ENCODE data around the gene LRRC61.
"Not testable (repeated sequence)": the region's sequence is repeated elsewhere in the genome, so short reads cannot be mapped to it uniquely, and the experiment has no call there.

The LRRC61 gene

DNA sequence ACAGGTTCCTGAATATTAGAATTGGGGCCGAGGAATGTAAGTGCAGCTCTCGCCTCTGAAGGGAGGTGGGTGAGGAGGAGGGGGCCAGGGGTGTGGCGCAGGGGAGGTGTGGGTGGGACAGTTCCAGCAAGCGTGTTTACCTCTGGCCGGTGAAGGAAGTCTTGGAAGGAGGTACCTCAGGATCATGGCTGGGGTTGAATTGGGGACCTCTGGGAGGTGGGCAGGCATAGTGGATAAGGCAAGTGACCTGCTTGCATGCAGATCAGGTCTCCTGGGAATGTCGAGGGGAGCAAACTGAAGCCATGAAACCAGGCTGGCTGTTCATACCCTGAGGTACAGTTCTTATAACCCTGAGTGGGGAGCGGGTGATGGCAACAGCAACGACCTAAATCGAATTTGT lies 57.9 kb downstream of the LRRC61 start:
- H3K27me3 ChIP-seq: no peaks in the 10 kb centered on the region
- H3K9me3 ChIP-seq: no peaks in the 10 kb centered on the region
- H3K27ac ChIP-seq: no peak overlapping the region
- TF ChIP-seq Cebpa-rat (IDR thresholded peaks at IDR 0.05): no peak
- H3K4me2 ChIP-seq: peak overlapping the region; percentile 92
- H3K4me3 ChIP-seq: no peak overlapping the region
- H4K20me1 ChIP-seq: peaks cover 54% of the 10 kb centered on the region
- H3K9ac ChIP-seq: no peak overlapping the region
- H3K4me1 ChIP-seq: peaks cover 73% of the 10 kb centered on the region
- peaks cover 22% of the 10 kb centered on the region for H3K36me3 ChIP-seq

- no peak overlapping the region for H3K4me2 ChIP-seq
Observed at GRCh38 chr7:150381785-150382122, 58.6 kb downstream of the LRRC61 start.

DNA sequence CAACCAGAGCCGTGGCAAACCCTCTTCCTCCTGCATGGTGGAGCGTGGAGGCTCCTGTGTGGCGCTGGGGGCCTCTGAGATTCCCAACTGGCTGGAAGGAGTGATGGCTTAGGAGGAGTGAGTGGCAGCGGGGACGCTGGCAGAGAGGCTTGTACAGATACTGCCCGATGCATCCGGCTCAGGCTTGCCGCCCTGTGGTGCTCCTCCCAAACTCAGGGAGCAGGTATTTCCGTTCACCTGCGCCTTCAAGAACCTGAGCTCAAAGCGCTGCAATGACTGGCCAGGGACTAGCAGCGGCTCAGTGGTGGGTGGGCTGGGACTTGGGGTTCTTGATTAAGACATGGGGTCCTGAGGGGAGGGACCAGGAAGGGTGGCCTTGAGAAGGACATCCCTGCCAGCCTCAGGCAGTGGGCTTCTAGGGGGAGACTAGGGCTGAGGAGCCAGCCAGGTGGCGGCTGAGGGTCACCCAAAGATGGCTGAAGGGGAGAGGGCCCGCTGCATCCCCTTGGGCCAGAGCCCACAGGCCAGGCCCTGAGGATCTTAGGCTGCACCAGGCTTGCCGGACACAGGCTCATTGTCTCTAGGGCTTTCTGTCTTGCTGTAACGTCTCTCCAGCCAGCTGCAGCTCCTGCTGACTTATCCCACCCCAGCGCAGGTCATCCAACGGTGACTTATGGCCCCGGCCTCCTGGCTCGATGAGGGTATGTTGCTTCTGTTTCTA lies 59.1 kb downstream of the LRRC61 start:
- H3K9ac ChIP-seq: no peak overlapping the region
- H3K4me2 ChIP-seq: peak overlapping the region; percentile 26
- no peak overlapping the region for H3K4me3 ChIP-seq
- H3K36me3 ChIP-seq: peaks cover 32% of the 10 kb centered on the region
- H4K20me1 ChIP-seq: peaks cover 42% of the 10 kb centered on the region
- no peaks in the 10 kb centered on the region for H3K27me3 ChIP-seq
- no peak for TF ChIP-seq Cebpa-rat (IDR thresholded peaks at IDR 0.05)
- H3K4me1 ChIP-seq: peaks cover 61% of the 10 kb centered on the region
- H3K27ac ChIP-seq: peak overlapping the region; percentile 38
- H3K9me3 ChIP-seq: no peaks in the 10 kb centered on the region

More at GRCh38 chr7:150381785-150382122, 58.6 kb downstream of the LRRC61 start:
- Histone ChIP-seq H3K27me3 (no peaks in the 10 kb centered on the region), H4K20me1 (peaks cover 47% of the 10 kb centered on the region), H3K9me3 (no peaks in the 10 kb centered on the region), H3K27ac (no peak overlapping the region), H3K4me3 (no peak overlapping the region), H3K36me3 (peaks cover 27% of the 10 kb centered on the region), H3K4me1 (peaks cover 67% of the 10 kb centered on the region), H3K9ac (no peak overlapping the region)
- TF ChIP-seq Cebpa-rat (IDR thresholded peaks at IDR 0.05): no peak

DNA sequence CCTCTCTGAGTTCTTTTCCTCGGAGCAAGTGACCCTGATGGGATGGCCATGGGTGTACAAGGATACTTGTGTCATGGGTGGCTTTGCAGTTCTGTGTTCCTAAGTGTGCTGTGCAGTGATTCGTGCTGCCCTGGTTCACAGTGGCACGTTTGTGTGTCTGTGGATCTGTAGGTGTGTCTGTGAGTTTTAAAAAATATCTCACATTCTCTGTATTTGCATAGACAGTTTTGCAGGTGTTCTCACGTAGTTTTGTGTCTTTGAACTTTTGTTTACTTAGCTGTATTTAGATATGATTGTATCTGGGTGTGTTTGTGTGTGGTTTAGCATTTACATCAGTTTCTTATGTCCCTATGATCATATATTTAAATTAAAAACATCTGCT lies 59.7 kb downstream of the LRRC61 start:
- peak overlapping the region; percentile 26 for H3K4me2 ChIP-seq

DNA sequence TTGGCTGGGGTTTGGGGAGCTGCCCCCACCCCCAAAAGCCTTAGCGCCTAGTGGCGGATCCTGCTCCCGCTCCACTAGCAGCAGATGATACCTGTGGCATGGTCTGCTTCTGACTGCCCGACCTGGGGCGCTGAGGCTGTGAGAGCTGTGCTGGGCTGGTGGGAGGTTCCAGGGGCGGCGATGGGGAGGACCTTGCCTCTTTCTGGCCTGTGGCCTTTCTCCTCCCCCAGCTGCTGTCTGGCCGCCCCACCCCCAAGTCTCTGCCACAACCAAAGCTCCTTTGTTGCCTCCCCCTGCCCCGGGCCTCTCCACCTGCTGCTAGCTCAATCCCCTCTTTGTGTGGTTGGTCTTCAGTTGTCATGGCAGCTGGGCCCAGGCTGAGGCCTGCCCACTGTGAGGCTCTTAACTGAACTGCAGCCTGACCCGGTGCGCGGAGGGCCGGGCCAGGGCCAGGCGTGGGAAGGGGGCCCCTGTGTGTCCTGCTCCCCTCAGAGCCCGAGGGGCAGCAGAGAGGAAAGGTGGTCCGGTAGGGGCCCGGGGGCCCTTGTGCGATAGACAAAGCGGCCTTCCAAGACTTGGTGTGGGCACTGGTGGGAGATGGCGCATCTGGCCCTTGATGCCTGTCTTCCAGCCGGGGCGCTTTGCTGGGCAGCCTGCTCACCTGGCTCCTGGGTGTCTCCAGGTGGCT lies 60.7 kb downstream of the LRRC61 start:
- H3K4me3 ChIP-seq: no peak overlapping the region
- peak overlapping the region; percentile 44 for H3K4me2 ChIP-seq
- no peak overlapping the region for H3K9ac ChIP-seq
- peak overlapping the region; percentile 51 for H3K27ac ChIP-seq
- peaks cover 37% of the 10 kb centered on the region for H4K20me1 ChIP-seq
- peaks cover 45% of the 10 kb centered on the region for H3K36me3 ChIP-seq
- H3K9me3 ChIP-seq: no peaks in the 10 kb centered on the region
- TF ChIP-seq Cebpa-rat (IDR thresholded peaks at IDR 0.05): no peak
- peaks cover 48% of the 10 kb centered on the region for H3K4me1 ChIP-seq
- H3K27me3 ChIP-seq: no peaks in the 10 kb centered on the region

More for the DNA sequence above, 59.7 kb downstream of the LRRC61 start:
- no peak for TF ChIP-seq Cebpa-rat (IDR thresholded peaks at IDR 0.05)
- Histone ChIP-seq H3K4me3 (no peak overlapping the region), H3K4me1 (peaks cover 56% of the 10 kb centered on the region), H3K36me3 (peaks cover 34% of the 10 kb centered on the region), H3K27me3 (no peaks in the 10 kb centered on the region), H3K9me3 (no peaks in the 10 kb centered on the region), H3K27ac (0 out of 2 replicates have a peak overlapping the region, but pooled peaks have one; percentile 38), H4K20me1 (peaks cover 37% of the 10 kb centered on the region), H3K9ac (no peak overlapping the region)

DNA sequence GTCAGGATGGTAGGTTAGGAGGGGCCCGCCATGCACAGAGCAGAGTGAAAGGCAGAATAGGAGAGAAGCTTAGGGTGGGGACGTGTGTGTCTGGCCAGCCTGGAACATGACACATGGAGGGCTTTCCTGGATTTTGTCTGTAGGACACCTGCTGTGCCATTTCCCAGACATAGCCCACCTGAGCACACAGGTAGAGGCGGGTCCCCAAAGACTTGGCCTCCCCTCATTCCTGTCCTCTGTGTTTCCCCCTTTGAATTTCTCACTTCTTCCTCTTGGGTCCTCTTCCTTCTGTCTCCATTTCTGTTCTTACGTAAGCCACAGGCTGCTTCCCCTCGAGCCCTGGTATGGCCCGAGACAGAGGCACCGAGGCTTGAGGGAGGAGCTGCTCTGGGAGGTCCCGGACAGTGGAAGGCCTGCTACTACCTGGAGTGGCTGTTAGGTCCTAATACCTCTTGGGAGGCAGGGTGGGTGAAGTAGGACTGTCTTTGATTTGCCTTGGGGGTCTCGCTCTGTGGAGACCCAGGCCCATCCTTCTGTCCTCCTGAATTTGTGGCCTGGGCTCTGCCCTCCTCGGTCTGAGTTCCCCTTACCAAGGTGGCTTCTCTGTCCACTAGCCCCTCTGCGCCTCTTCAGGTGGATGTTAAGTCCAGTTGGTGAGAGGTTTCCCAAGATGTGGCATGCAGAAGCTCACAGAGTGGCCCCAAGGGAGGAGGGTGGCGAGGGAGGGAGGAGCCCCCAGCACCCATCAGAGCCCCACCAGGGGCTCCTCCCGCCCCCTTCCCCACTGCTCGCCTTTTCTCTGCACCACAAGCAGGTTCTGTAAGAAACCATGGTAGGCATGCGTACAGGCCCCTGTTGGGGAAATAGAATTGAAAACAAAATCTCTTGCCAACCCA lies 61.5 kb downstream of the LRRC61 start:
- peaks cover 37% of the 10 kb centered on the region for H4K20me1 ChIP-seq
- no peaks in the 10 kb centered on the region for H3K27me3 ChIP-seq
- peak overlapping the region; percentile 44 for H3K4me2 ChIP-seq
- no peaks in the 10 kb centered on the region for H3K9me3 ChIP-seq
- peaks cover 53% of the 10 kb centered on the region for H3K36me3 ChIP-seq
- peak overlapping the region; percentile 18; the same call in 1 of the 2 replicates for H3K27ac ChIP-seq
- no peak overlapping the region for H3K4me3 ChIP-seq
- TF ChIP-seq Cebpa-rat (IDR thresholded peaks at IDR 0.05): no peak
- peaks cover 48% of the 10 kb centered on the region for H3K4me1 ChIP-seq
- no peak overlapping the region; the same call in 1 of the 2 replicates for H3K9ac ChIP-seq

DNA sequence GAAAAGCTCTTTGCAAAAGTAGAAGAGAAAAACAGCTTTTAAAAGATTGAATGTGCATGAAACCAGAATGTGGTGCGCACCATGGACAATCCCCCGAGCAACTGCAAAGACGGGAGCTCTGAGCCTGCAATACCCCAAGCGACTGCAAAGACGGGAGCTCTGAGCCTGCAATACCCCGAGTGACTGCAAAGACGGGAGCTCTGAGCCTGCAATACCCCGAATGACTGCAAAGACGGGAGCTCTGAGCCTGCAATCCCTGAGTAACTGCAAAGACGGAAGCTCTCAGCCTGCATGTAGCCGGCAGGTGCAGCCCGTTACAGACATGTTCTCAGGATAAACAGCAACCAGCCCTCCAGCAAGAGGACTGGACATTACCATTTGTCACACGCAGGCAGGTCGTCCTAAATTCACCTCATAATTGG lies 62.2 kb downstream of the LRRC61 start:
- Histone ChIP-seq H3K9me3 (no peaks in the 10 kb centered on the region), H3K9ac (no peak overlapping the region), H3K36me3 (peaks cover 59% of the 10 kb centered on the region), H4K20me1 (peaks cover 37% of the 10 kb centered on the region), H3K4me1 (peaks cover 42% of the 10 kb centered on the region), H3K4me3 (no peak overlapping the region), H3K27ac (no peak overlapping the region), H3K27me3 (no peaks in the 10 kb centered on the region), H3K4me2 (no peak overlapping the region)
- no peak for TF ChIP-seq Cebpa-rat (IDR thresholded peaks at IDR 0.05)

DNA sequence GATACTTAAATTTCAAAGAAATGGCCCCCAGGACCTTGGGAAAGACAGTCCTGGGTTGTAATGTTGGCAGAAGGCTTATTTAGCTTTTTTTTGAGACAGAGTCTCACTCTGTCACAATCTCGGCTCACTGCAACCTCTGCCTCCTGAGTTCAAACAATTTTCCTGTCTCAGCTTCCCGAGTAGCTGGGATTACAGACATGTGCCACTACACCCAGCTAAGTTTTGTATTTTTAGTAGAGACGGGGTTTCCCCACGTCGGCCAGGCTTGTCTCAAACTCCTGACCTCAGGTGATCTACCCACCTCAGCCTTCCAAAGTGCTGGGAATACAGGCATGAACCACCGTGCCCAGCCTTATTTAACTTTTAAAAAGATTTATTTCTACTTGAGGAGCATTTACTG lies 62.7 kb downstream of the LRRC61 start:
- H3K27me3 ChIP-seq, H3K4me2 ChIP-seq, H3K4me3 ChIP-seq, H3K9me3 ChIP-seq, H3K27ac ChIP-seq, H3K9ac ChIP-seq: not testable (repeated sequence)
- peaks cover 37% of the 10 kb centered on the region for H4K20me1 ChIP-seq
- H3K36me3 ChIP-seq: peaks cover 60% of the 10 kb centered on the region
- H3K4me1 ChIP-seq: peaks cover 37% of the 10 kb centered on the region
